ENCODE results near the gene CENPO. TPM values are rescaled to one million over a fixed set of nuclear protein-coding genes. Genes with fewer than 3 reads are reported as not detected.

Gene CENPO
- polyA plus RNA-seq, 3 donors = 1.6 to 2.6 (median 2.3) TPM

DNA sequence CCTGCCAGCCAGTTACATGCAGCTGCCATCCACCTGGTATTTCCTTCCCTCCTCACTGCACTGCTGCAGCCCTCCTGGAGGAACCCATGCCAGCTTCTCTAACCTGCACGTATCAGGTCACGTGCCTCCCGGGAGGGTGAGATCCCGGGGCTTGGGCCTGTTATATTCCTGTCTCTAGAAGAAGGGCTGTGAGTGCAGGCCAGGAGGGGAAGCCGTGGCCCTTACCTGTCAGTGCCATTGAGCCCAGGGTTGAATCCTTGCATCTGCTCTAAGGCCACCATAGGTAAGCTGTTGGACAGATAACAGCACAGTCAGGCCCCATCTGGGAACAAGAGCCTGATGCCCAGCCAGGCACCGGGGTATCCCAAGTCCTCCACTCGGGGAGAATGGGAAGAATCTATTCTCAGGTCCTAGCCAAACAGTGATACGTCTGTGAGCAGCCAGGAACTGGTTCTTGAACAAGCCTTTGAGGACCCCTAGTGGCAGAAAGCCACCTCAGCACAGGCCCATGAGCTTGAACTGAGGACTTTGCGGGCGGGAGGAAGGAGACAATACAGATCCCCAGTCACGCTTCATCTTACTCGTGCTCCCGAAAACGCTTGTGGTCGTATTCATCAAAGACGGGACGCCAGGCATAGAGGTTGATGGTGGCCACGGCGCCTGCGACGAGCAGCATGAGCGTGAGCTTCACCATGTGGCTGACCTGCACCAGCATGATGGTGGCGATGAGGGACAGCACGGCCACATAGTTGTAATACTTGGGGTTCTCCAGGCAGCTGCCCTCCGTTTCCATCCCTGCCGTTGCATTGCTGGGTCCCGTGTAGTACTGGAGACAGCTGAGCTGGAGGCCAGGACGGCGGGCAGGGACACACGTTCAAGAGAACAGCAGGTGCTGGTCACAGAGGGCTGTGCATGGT, 34.4 kb downstream of the CENPO start:
- no peak overlapping the region for H3K4me2 ChIP-seq (replicated peaks; ENCODE audit: extremely low read depth, low read length, poor library complexity, severe bottlenecking)
- H3K27me3 ChIP-seq (ENCODE audit: control insufficient read depth in 2 of 2, insufficient read depth in 2 of 2, low read length in 2 of 2) = no peaks in the 10 kb centered on the region
- intact Hi-C loops (cut with micrococcal nuclease) = loop anchor here (2.0 kb wide), 1 partner anchor 417 kb away; no protein-coding TSS in a partner anchor
- TF ChIP-seq, protein P1, sequence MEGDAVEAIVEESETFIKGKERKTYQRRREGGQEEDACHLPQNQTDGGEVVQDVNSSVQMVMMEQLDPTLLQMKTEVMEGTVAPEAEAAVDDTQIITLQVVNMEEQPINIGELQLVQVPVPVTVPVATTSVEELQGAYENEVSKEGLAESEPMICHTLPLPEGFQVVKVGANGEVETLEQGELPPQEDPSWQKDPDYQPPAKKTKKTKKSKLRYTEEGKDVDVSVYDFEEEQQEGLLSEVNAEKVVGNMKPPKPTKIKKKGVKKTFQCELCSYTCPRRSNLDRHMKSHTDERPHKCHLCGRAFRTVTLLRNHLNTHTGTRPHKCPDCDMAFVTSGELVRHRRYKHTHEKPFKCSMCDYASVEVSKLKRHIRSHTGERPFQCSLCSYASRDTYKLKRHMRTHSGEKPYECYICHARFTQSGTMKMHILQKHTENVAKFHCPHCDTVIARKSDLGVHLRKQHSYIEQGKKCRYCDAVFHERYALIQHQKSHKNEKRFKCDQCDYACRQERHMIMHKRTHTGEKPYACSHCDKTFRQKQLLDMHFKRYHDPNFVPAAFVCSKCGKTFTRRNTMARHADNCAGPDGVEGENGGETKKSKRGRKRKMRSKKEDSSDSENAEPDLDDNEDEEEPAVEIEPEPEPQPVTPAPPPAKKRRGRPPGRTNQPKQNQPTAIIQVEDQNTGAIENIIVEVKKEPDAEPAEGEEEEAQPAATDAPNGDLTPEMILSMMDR (IDR thresholded peaks at IDR 0.05) = peak; percentile 86
- peaks cover 3 to 17% of the 10 kb centered on the region in 2 donors for H3K36me3 ChIP-seq (replicated peaks in 1 of 2; ENCODE audit: control insufficient read depth in 1 of 2, insufficient read depth in 2 of 2, low read length in 2 of 2)
- no peaks in the 10 kb centered on the region for H3K79me2 ChIP-seq (ENCODE audit: insufficient read depth, low read length)
- H3K9ac ChIP-seq (ENCODE audit: insufficient read depth, low read length, poor library complexity, severe bottlenecking) = no peak overlapping the region
- no peak overlapping the region for H2AFZ ChIP-seq (ENCODE audit: insufficient read depth, low read depth, low read length, poor library complexity, severe bottlenecking)
- DNase-seq = peak; percentile 57 to 69 (median 67)
- H3K9me3 ChIP-seq (replicated peaks in 1 of 2; ENCODE audit: control insufficient read depth in 1 of 2, insufficient read depth in 1 of 2, low read length in 2 of 2) = no peaks in the 10 kb centered on the region
- H3K4me1 Mint-ChIP-seq = peaks cover 2% of the 10 kb centered on the region
- no peaks in the 10 kb centered on the region for H3K27me3 Mint-ChIP-seq (ENCODE audit: low read depth in 3 of 3)
- H3K4me1 ChIP-seq (ENCODE audit: control insufficient read depth in 1 of 2, insufficient read depth in 2 of 2, low read length in 2 of 2) = no peaks in the 10 kb centered on the region
- no peak overlapping the region for H3K4me3 Mint-ChIP-seq
- WGBS (ENCODE audit: insufficient coverage) = 61% methylated on average over 26 of the region's 30 CpGs
- H3K9me3 Mint-ChIP-seq = no peaks in the 10 kb centered on the region
- peaks cover 21 to 31% of the 10 kb centered on the region in 2 donors for H3K36me3 Mint-ChIP-seq
- H4K20me1 ChIP-seq (ENCODE audit: insufficient read depth, low read length) = no peaks in the 10 kb centered on the region
- H3K4me3 ChIP-seq (replicated peaks in 1 of 3; ENCODE audit: low read depth in 2 of 3, low read length in 3 of 3) = no peak overlapping the region
- H3K27ac Mint-ChIP-seq = no peak overlapping the region
- H3K27ac ChIP-seq (ENCODE audit: low read depth in 1 of 2, low read length in 2 of 2) = no peak overlapping the region

DNA sequence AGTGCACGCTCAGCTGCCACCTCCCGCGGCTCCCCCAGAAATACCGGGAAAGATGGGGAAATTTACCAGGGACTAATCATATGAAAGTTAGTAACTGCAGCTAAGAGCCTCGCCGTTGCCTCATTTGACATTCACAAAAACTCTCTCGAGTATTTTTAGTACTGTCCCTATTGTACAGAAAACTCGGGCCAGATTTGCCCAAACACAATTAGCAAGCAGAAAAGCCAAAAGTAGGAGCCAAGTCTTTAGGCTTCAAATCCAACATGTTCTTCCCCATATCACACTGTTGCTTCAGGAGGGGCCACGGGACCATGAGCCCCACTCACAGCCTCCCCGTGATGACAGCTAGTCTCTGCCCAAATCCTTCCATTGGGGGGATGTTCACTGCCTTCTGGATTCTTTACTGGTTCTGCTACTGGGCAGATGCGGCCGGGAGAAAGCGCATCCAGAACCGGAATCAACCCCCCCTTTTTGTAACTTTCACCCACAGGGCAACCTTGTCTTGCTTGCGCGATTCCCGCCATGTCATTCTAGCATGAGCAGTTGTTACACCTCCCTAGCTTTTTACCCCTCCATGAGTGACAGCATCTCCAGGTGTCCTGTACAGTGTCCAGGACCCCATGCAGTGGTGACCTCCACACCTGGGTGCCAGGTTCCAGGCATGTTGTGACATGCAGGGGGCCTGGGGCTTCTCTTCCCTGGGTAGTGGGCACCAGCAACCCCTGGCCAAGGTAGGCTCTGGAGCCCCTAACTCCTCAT, 35.2 kb downstream of the CENPO start:
- Histone ChIP-seq H3K27ac (ENCODE audit: low read depth in 1 of 2, low read length in 2 of 2) (no peak overlapping the region), H3K4me3 (replicated peaks in 1 of 3; ENCODE audit: low read depth in 2 of 3, low read length in 3 of 3) (no peak overlapping the region), H3K9ac (ENCODE audit: insufficient read depth, low read length, poor library complexity, severe bottlenecking) (no peak overlapping the region), H3K79me2 (ENCODE audit: insufficient read depth, low read length) (no peaks in the 10 kb centered on the region), H3K4me2 (replicated peaks; ENCODE audit: extremely low read depth, low read length, poor library complexity, severe bottlenecking) (no peak overlapping the region), H4K20me1 (ENCODE audit: insufficient read depth, low read length) (no peaks in the 10 kb centered on the region), H3K4me1 (ENCODE audit: control insufficient read depth in 1 of 2, insufficient read depth in 2 of 2, low read length in 2 of 2) (no peaks in the 10 kb centered on the region), H3K9me3 (replicated peaks in 1 of 2; ENCODE audit: control insufficient read depth in 1 of 2, insufficient read depth in 1 of 2, low read length in 2 of 2) (no peaks in the 10 kb centered on the region), H2AFZ (ENCODE audit: insufficient read depth, low read depth, low read length, poor library complexity, severe bottlenecking) (no peak overlapping the region), H3K27me3 (ENCODE audit: control insufficient read depth in 2 of 2, insufficient read depth in 2 of 2, low read length in 2 of 2) (no peaks in the 10 kb centered on the region), H3K36me3 (replicated peaks in 1 of 2; ENCODE audit: control insufficient read depth in 1 of 2, insufficient read depth in 2 of 2, low read length in 2 of 2) (peaks cover 0 to 8% of the 10 kb centered on the region in 2 donors)
- H3K27me3 Mint-ChIP-seq (ENCODE audit: low read depth in 3 of 3) = peaks cover 0 to 1% (median 0%) of the 10 kb centered on the region in 3 donors
- no peaks in the 10 kb centered on the region for H3K9me3 Mint-ChIP-seq
- peaks cover 2% of the 10 kb centered on the region for H3K4me1 Mint-ChIP-seq
- no peak overlapping the region for H3K27ac Mint-ChIP-seq
- no peak for DNase-seq
- WGBS (ENCODE audit: insufficient coverage) = 96% methylated on average over 16 of the region's 17 CpGs
- TF ChIP-seq, protein P1 (IDR thresholded peaks at IDR 0.05) = no peak
- intact Hi-C loops (cut with micrococcal nuclease) = no loop called here
- no peak overlapping the region for H3K4me3 Mint-ChIP-seq
- H3K36me3 Mint-ChIP-seq = peaks cover 20 to 24% of the 10 kb centered on the region in 2 donors
